ENCODE data around the gene PTPN12.

DNA sequence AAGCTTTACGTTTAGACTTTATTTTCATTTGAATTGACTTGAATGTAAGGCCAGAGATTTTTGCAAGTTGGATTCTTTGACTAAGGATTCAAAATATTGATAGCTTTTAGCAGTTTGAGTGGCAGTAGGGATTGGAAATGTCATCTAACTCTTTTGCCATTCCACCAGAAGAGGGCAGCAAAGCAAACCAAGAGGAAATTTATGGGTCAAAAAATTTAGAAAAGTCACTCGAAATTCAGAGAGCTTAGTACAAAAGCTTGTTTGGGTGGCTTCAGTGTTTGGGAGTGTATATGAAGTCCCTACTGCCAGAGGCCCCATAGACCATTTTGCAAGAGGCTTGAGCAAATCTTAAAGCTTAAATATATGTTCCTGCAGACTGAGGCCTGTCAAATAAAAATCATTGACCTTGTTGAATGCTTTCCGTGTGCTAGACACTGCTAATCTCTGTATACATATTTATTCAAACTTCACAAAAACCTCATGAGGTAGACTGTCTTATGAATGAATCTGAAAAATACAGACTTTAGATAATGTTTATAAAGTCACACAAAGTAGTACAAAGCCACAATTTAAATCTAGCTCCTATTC lies 114.6 kb downstream of the PTPN12 start:
- TF ChIP-seq, protein P1, sequence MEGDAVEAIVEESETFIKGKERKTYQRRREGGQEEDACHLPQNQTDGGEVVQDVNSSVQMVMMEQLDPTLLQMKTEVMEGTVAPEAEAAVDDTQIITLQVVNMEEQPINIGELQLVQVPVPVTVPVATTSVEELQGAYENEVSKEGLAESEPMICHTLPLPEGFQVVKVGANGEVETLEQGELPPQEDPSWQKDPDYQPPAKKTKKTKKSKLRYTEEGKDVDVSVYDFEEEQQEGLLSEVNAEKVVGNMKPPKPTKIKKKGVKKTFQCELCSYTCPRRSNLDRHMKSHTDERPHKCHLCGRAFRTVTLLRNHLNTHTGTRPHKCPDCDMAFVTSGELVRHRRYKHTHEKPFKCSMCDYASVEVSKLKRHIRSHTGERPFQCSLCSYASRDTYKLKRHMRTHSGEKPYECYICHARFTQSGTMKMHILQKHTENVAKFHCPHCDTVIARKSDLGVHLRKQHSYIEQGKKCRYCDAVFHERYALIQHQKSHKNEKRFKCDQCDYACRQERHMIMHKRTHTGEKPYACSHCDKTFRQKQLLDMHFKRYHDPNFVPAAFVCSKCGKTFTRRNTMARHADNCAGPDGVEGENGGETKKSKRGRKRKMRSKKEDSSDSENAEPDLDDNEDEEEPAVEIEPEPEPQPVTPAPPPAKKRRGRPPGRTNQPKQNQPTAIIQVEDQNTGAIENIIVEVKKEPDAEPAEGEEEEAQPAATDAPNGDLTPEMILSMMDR (IDR thresholded peaks at IDR 0.05) = peak; percentile 58 to 81 (median 66)
- no peak for TF ChIP-seq POLR2A (IDR thresholded peaks at IDR 0.05)
